ENCODE results near the gene SYNGR3. TPM values are rescaled to one million over a fixed set of nuclear protein-coding genes. Genes with fewer than 3 reads are reported as not detected.

Gene SYNGR3
- total RNA-seq, 1 experiment from 2014 or later, result 4.3 TPM

GRCh38 chr16:2013527-2013926, 23.8 kb downstream of the SYNGR3 start:
- CTCF ChIA-PET, result interaction anchor here (0.6 kb wide), 1 partner anchor 9 kb away, joined by 15 read pairs; no protein-coding TSS in a partner anchor
- POLR2A ChIA-PET (ENCODE audit: unreplicated experiment), result no interaction called here
- Histone ChIP-seq H4K20me1 (ENCODE audit: insufficient read depth) (peaks cover 4% of the 10 kb centered on the region; the same call in 1 of the 2 replicates), H2AFZ (no peak overlapping the region), H3K27ac (no peak overlapping the region), H3K4me1 (replicated peaks; ENCODE audit: insufficient read depth) (peaks cover 26% of the 10 kb centered on the region), H3F3A (ENCODE audit: insufficient read depth, low read depth) (peaks cover 24% of the 10 kb centered on the region), H3K4me3 (no peak overlapping the region), H3K9me3 (ENCODE audit: insufficient read depth, low read depth) (no peaks in the 10 kb centered on the region), H3K27me3 (ENCODE audit: insufficient read depth, low read depth) (no peaks in the 10 kb centered on the region), H3K79me2 (ENCODE audit: low read depth) (peaks cover 20% of the 10 kb centered on the region), H3K36me3 (ENCODE audit: low read depth) (no peaks in the 10 kb centered on the region), H3K9me2 (ENCODE audit: insufficient read depth) (no peaks in the 10 kb centered on the region), H3K4me2 (no peak overlapping the region)
- intact Hi-C loops (cut with micrococcal nuclease; ENCODE audit: unreplicated experiment), result no loop called here
- DNase-seq, result no peak
- TF ChIP-seq EZH2 (IDR thresholded peaks at IDR 0.05; ENCODE audit: low read depth) (no peak), CTCF (conservative IDR thresholded peaks at IDR 0.05) (no peak)
- BruUV-seq (replicated peaks), result no TSS peak

DNA sequence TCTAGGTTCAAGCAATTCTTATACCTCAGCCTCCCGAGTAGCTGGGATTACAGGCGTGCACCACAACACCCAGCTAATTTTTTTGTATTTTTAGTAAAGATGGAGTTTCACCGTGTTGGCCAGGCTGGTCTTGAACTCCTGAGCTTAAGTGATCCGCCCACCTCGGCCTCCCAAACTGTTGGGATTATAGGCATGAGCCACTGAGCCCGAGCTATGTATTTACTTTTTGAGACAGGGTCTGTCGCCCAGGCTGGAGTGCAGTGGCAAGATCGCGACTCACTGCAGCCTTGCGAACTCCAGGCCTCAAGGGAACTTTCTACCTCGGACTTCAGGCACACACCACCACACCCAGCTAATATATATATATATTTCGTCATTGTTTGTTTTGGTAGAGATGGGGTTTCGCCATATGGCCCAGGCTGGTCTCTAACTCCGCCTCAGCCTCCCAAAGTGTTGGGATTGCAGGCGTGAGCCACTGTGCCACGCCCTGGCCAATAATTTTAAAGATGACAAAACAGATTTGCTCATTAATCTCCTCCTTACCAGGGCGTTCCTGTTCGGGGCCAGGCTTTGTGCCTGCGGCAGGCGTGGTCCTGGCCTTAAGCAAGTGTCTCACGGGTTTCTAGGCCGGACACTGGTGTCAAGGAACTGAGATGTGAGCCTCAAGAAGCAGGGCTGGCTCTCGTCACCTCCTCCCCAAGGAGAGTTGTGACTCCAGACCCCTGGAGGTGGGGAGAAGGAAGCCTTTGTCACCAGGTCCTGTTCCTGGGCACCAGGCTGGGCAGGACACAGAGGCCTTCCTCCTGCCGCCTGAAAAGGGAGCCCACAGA, 25.6 kb downstream of the SYNGR3 start:
- no TSS peak for BruUV-seq (replicated peaks)
- peaks cover 26% of the 10 kb centered on the region for H3K4me1 ChIP-seq (replicated peaks; ENCODE audit: insufficient read depth)
- peak overlapping the region; percentile 86 for H3K27ac ChIP-seq
- DNase-seq, result peak; percentile 79 to 95
- H2AFZ ChIP-seq, result peak overlapping the region; percentile 62; the same call in 1 of the 2 replicates
- ChIA-PET CTCF (interaction anchor here (0.5 to 1.0 kb wide), 6 partner anchors 10 to 536 kb away, joined by 3 to 8 read pairs (median 4); partner anchors contain the start of gene TRAF7), POLR2A (ENCODE audit: unreplicated experiment) (interaction anchor here (0.6 kb wide), 2 partner anchors 76 to 139 kb away, joined by 4 to 7 read pairs; no protein-coding TSS in a partner anchor)
- H3K79me2 ChIP-seq (ENCODE audit: low read depth), result peaks cover 5% of the 10 kb centered on the region
- peak overlapping the region; percentile 7; the same call in 1 of the 2 replicates for H3K4me3 ChIP-seq
- H3F3A ChIP-seq (ENCODE audit: insufficient read depth, low read depth), result peaks cover 19% of the 10 kb centered on the region
- intact Hi-C loops (cut with micrococcal nuclease; ENCODE audit: unreplicated experiment), result no loop called here
- TF ChIP-seq CTCF (conservative IDR thresholded peaks at IDR 0.05), result no peak
- TF ChIP-seq EZH2 (IDR thresholded peaks at IDR 0.05; ENCODE audit: low read depth), result no peak
- H3K36me3 ChIP-seq (ENCODE audit: low read depth), result no peaks in the 10 kb centered on the region
- H3K27me3 ChIP-seq (ENCODE audit: insufficient read depth, low read depth), result no peaks in the 10 kb centered on the region
- no peaks in the 10 kb centered on the region for H4K20me1 ChIP-seq (ENCODE audit: insufficient read depth)
- peak overlapping the region; percentile 72 for H3K4me2 ChIP-seq
- no peaks in the 10 kb centered on the region for H3K9me3 ChIP-seq (ENCODE audit: insufficient read depth, low read depth)
- no peaks in the 10 kb centered on the region for H3K9me2 ChIP-seq (ENCODE audit: insufficient read depth)

GRCh38 chr16:2015947-2016208, 26.1 kb downstream of the SYNGR3 start:
- peaks cover 16% of the 10 kb centered on the region for H3F3A ChIP-seq (ENCODE audit: insufficient read depth, low read depth)
- H3K4me1 ChIP-seq (replicated peaks; ENCODE audit: insufficient read depth), result peaks cover 21% of the 10 kb centered on the region
- TF ChIP-seq CTCF (conservative IDR thresholded peaks at IDR 0.05) (no peak), EZH2 (IDR thresholded peaks at IDR 0.05; ENCODE audit: low read depth) (no peak)
- CTCF ChIA-PET, result interaction anchor here (0.5 to 0.9 kb wide), 3 partner anchors 9 to 535 kb away, joined by 3 to 5 read pairs (median 3); no protein-coding TSS in a partner anchor
- no peaks in the 10 kb centered on the region for H3K9me2 ChIP-seq (ENCODE audit: insufficient read depth)
- intact Hi-C loops (cut with micrococcal nuclease; ENCODE audit: unreplicated experiment), result no loop called here
- no peaks in the 10 kb centered on the region for H3K9me3 ChIP-seq (ENCODE audit: insufficient read depth, low read depth)
- no peaks in the 10 kb centered on the region for H3K79me2 ChIP-seq (ENCODE audit: low read depth)
- H3K4me2 ChIP-seq, result peak overlapping the region; percentile 63
- H2AFZ ChIP-seq, result peak overlapping the region; percentile 62; the same call in 1 of the 2 replicates
- no peak for DNase-seq
- TSS peak; percentile 66 for BruUV-seq (replicated peaks)
- POLR2A ChIA-PET (ENCODE audit: unreplicated experiment), result no interaction called here
- no peaks in the 10 kb centered on the region for H3K36me3 ChIP-seq (ENCODE audit: low read depth)
- no peaks in the 10 kb centered on the region for H4K20me1 ChIP-seq (ENCODE audit: insufficient read depth)
- peak overlapping the region; percentile 86 for H3K27ac ChIP-seq
- no peaks in the 10 kb centered on the region for H3K27me3 ChIP-seq (ENCODE audit: insufficient read depth, low read depth)
- no peak overlapping the region for H3K4me3 ChIP-seq

Data from PC-9 (cell line).